HG02884 (cell line): ENCODE measurements around the gene NHS.

Source experiments
- ATAC-seq: cut with Tn5 transposase; IDR thresholded peaks from one replicate; pipeline ENCODE4 v1.9.1; 2021; ENCODE audit warnings: mild to moderate bottlenecking, moderate library complexity; ENCODE audit not compliant: unreplicated experiment

NHS gene

GRCh38 chrX:17759990-17760389 is 385.0 kb downstream of the NHS start:
- ATAC-seq: no peak

GRCh38 chrX:17767734-17768133 is 392.7 kb downstream of the NHS start:
- ATAC-seq: no peak

- ATAC-seq: no peak
Observed at GRCh38 chrX:17768997-17769396, 394.0 kb downstream of the NHS start.

- no peak for ATAC-seq
Observed at GRCh38 chrX:17769701-17770269, 394.8 kb downstream of the NHS start.

- no peak for ATAC-seq
Observed at GRCh38 chrX:17773221-17773876, 398.3 kb downstream of the NHS start.

GRCh38 chrX:17774053-17774452 is 399.1 kb downstream of the NHS start:
- ATAC-seq: no peak

GRCh38 chrX:17778997-17779396 is 404.0 kb downstream of the NHS start:
- no peak for ATAC-seq

- no peak for ATAC-seq
Observed at GRCh38 chrX:17779434-17779833, 404.4 kb downstream of the NHS start.
